ENCODE measurements around the gene CSF3R. TPM values are rescaled to one million over a fixed set of nuclear protein-coding genes. Genes with fewer than 3 reads are reported as not detected.

Gene CSF3R
- total RNA-seq, 1 donor from 2014 or later = 1.4 TPM

DNA sequence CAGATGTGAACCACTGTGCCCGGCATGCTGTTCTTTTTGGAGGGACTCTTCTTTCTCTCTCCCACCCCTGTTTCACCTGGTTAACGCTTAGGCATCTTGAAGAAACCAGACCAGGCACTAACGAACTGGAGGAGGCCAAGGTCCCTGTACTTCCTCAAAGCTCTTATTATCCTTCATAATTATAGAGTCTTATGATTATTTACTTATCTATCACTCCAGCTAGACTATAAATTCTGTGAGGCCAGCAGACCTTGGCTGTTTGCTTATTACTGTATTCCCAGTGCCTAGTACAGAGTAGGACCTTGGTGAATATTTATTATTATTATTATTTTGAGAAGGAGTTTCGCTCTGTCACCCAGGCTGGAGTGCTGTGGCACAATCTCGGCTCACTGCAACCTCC lies 5.8 kb downstream of the CSF3R start:
- no peak for DNase-seq (ENCODE audit: low spot score)
- Mint-ChIP-seq H3K36me3 (ENCODE audit: low read depth, unreplicated experiment) (no peaks in the 10 kb centered on the region), H3K9me3 (ENCODE audit: unreplicated experiment) (no peaks in the 10 kb centered on the region), H3K27me3 (ENCODE audit: unreplicated experiment) (peaks cover 11% of the 10 kb centered on the region), H3K4me1 (ENCODE audit: unreplicated experiment) (peaks cover 3% of the 10 kb centered on the region), H3K4me3 (ENCODE audit: unreplicated experiment) (no peak overlapping the region), H3K27ac (ENCODE audit: unreplicated experiment) (no peak overlapping the region)
- TF ChIP-seq, protein P1, sequence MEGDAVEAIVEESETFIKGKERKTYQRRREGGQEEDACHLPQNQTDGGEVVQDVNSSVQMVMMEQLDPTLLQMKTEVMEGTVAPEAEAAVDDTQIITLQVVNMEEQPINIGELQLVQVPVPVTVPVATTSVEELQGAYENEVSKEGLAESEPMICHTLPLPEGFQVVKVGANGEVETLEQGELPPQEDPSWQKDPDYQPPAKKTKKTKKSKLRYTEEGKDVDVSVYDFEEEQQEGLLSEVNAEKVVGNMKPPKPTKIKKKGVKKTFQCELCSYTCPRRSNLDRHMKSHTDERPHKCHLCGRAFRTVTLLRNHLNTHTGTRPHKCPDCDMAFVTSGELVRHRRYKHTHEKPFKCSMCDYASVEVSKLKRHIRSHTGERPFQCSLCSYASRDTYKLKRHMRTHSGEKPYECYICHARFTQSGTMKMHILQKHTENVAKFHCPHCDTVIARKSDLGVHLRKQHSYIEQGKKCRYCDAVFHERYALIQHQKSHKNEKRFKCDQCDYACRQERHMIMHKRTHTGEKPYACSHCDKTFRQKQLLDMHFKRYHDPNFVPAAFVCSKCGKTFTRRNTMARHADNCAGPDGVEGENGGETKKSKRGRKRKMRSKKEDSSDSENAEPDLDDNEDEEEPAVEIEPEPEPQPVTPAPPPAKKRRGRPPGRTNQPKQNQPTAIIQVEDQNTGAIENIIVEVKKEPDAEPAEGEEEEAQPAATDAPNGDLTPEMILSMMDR (IDR thresholded peaks at IDR 0.05; ENCODE audit: unreplicated experiment) = no peak

DNA sequence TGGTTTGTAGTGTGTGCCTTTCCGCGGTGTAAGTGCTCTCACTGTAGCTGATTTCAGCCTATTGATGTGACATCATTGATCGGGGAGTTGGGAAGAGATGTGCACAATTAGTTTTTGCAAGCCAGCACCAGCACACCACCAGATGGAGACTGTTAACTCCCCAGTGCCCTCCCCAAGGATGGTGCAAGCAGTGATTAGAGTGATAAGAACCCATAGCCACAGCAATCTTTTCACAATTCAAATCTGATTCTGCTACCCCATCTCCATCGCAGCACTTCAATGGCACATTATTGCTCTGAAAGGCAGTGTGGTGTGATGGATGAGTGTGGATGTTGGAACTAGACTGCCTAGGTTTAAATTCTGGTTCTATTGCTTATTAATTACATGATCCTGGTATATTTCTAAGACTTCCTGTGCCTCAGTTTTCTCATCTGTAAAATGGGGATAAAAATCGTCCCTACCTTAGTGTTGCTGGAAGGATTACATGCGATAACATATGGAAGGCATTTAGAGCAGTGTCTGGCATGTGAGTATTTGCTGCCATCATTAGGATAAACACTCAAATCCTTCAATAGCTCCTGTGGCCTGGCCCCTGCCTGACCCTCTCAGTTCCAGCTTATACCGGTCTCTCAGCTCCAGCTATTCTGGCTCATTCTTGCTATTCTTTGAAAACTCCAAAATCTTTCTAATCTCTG lies 6.7 kb downstream of the CSF3R start:
- no peak for DNase-seq (ENCODE audit: low spot score)
- no peaks in the 10 kb centered on the region for H3K9me3 Mint-ChIP-seq (ENCODE audit: unreplicated experiment)
- peaks cover 7% of the 10 kb centered on the region for H3K27me3 Mint-ChIP-seq (ENCODE audit: unreplicated experiment)
- no peak overlapping the region for H3K4me3 Mint-ChIP-seq (ENCODE audit: unreplicated experiment)
- no peak overlapping the region for H3K27ac Mint-ChIP-seq (ENCODE audit: unreplicated experiment)
- TF ChIP-seq, protein P1 (IDR thresholded peaks at IDR 0.05; ENCODE audit: unreplicated experiment) = no peak
- no peaks in the 10 kb centered on the region for H3K4me1 Mint-ChIP-seq (ENCODE audit: unreplicated experiment)
- H3K36me3 Mint-ChIP-seq (ENCODE audit: low read depth, unreplicated experiment) = no peaks in the 10 kb centered on the region

DNA sequence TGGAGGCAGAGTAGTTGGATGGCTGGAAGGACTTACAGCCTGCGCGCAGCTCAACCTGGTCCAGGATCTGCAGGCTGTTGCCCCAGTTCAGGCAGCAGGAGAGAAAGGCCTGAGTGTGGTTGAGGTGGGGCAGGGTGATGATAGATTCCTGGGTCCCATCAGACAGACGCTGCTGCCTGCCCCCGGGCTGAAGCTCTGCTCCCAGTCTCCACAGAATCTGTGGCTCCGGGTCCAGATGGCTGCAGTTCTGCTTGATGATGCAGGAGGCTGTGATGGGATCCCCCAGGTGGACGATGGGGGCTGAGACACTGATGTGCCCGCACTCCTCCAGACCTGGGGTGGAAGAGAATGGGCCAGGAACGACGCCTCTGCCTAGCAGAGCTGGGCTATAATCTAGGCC lies 7.4 kb downstream of the CSF3R start:
- DNase-seq (ENCODE audit: low spot score) = no peak
- Mint-ChIP-seq H3K4me1 (ENCODE audit: unreplicated experiment) (no peaks in the 10 kb centered on the region), H3K27me3 (ENCODE audit: unreplicated experiment) (peaks cover 7% of the 10 kb centered on the region), H3K4me3 (ENCODE audit: unreplicated experiment) (no peak overlapping the region), H3K9me3 (ENCODE audit: unreplicated experiment) (no peaks in the 10 kb centered on the region), H3K27ac (ENCODE audit: unreplicated experiment) (no peak overlapping the region), H3K36me3 (ENCODE audit: low read depth, unreplicated experiment) (no peaks in the 10 kb centered on the region)
- TF ChIP-seq, protein P1 (IDR thresholded peaks at IDR 0.05; ENCODE audit: unreplicated experiment) = no peak

DNA sequence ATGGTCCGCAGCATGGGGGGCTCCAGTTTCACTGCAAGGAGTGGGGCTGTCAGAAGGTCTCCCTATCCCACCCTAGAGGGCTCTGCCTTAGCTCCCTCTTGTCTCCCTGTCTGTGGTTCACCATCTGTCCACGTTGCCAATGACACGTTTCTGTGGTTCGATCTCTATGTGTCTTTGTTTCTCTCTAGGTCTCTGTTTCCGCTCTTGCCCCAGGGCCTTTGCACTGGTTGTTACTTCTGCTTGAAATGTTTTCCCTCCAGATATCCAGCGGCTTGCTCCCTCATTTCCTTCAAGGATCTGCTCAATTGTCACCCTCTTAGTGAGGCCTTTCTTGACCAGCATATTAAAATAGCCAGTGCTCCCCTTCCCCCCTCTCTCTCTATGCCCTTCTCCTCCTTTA lies 10.1 kb downstream of the CSF3R start:
- Mint-ChIP-seq H3K9me3 (ENCODE audit: unreplicated experiment) (no peaks in the 10 kb centered on the region), H3K27ac (ENCODE audit: unreplicated experiment) (no peak overlapping the region), H3K36me3 (ENCODE audit: low read depth, unreplicated experiment) (no peaks in the 10 kb centered on the region), H3K4me3 (ENCODE audit: unreplicated experiment) (no peak overlapping the region), H3K27me3 (ENCODE audit: unreplicated experiment) (peaks cover 5% of the 10 kb centered on the region), H3K4me1 (ENCODE audit: unreplicated experiment) (no peaks in the 10 kb centered on the region)
- TF ChIP-seq, protein P1 (IDR thresholded peaks at IDR 0.05; ENCODE audit: unreplicated experiment) = no peak
- no peak for DNase-seq (ENCODE audit: low spot score)

DNA sequence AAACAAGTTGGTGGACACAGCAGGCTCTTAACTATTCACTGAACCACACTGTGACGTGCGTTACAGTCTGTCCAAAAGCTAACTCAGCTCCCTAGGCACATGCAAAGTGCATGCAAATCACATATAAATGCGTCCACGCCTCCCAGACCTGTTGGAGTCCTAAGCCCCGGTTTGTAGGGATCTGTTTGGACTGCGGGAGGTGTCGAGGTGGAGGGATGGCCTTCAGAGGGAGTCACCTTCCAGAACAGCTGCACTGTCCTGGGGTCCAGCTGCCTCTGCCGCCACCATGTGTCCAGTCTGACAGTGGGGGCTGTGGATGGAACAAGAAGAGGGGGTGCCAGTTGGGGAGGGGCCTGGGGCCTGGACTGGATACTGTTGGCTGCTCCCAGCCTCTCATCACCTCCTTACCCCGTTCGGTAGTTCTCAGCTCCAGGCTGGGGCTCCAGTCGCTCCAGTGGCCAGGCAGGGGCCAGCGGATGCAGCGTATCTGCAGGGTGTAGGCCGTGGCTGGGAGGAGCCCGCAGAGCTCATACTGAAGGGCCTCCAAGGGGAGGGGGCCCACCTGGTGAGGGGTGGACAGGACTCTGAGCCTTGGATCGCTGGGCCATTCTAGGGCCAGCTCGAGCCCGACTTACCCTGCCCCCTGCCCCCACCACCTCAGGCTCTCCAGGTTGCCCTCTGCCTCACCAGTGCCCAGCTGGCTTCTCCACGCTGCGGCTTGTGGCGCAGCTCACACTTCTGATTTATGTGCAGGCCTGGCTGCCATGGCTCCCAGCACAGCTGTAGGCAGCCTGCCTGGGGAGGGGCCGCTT lies 10.7 kb downstream of the CSF3R start:
- TF ChIP-seq, protein P1 (IDR thresholded peaks at IDR 0.05; ENCODE audit: unreplicated experiment) = no peak
- no peaks in the 10 kb centered on the region for H3K4me1 Mint-ChIP-seq (ENCODE audit: unreplicated experiment)
- H3K27me3 Mint-ChIP-seq (ENCODE audit: unreplicated experiment) = peaks cover 5% of the 10 kb centered on the region
- no peaks in the 10 kb centered on the region for H3K36me3 Mint-ChIP-seq (ENCODE audit: low read depth, unreplicated experiment)
- H3K27ac Mint-ChIP-seq (ENCODE audit: unreplicated experiment) = no peak overlapping the region
- DNase-seq (ENCODE audit: low spot score) = no peak
- no peak overlapping the region for H3K4me3 Mint-ChIP-seq (ENCODE audit: unreplicated experiment)
- H3K9me3 Mint-ChIP-seq (ENCODE audit: unreplicated experiment) = no peaks in the 10 kb centered on the region
